Colonic mucosa (tissue), 4 donors: ENCODE results near the gene SHF. TPM values are rescaled to one million over a fixed set of nuclear protein-coding genes. Genes with fewer than 3 reads are reported as not detected.
"Not testable (repeated sequence)": the region's sequence is repeated elsewhere in the genome, so short reads cannot be mapped to it uniquely, and the experiment has no call there.

Experiments
- DNase-seq: peaks from one replicate; pipeline ENCODE4 v3.0.0-alpha.2; 2020
- H3K27ac ChIP-seq: fragments of 200-600 bp; one replicate; pipeline ENCODE4 v1.8.0; 2021
- H3K27me3 ChIP-seq: fragments of 200-600 bp; one replicate; pipeline ENCODE4 v1.8.0; 2021
- H3K36me3 ChIP-seq: fragments of 200-600 bp; one replicate; pipeline ENCODE4 v1.8.0; 2021
- H3K4me1 ChIP-seq: fragments of 200-600 bp; one replicate; pipeline ENCODE4 v1.8.0; 2021; ENCODE audit warnings: mild to moderate bottlenecking
- H3K4me3 ChIP-seq: fragments of 200-600 bp; one replicate; pipeline ENCODE4 v1.8.0; 2021
- H3K9ac ChIP-seq, 2 donors: one replicate each; pipeline ENCODE4 v1.7.0; 2013; ENCODE audit warnings: control low read depth in 2 of 2, low read depth in 2 of 2, low read length in 2 of 2
- H3K9me3 ChIP-seq: fragments of 200-600 bp; one replicate; pipeline ENCODE4 v1.8.0; 2021
- CTCF ChIP-seq: fragments of 200-600 bp; IDR thresholded peaks from one replicate; pipeline ENCODE4 v1.8.0; 2022; ENCODE audit warnings: antibody characterized with exemption, mild to moderate bottlenecking
- intact Hi-C: fragments of 100-400 bp; cut with DNase I; formaldehyde crosslinking; loops from one replicate; pipeline ENCODE4 v1.14.1; 2022
- total RNA-seq, 2 donors: library from RNA; stranded (reverse); fragmentation: NEBNext Ultra II Directional in 1 of 2; extraction: Animal tissue kit (Norgen Biotek cat#: 25700) in 1 of 2; gene quantifications; one replicate each; pipeline ENCODE4 v1.2.1, GENCODE V29; 2021
- donor health status: healthy.
- donor health status: DM: no; HTN: no; CAD: no.
- donor health status: DM: no; HTN: no; CAD: no.

Gene SHF
- total RNA-seq, 2 donors from 2014 or later, result 8.7 to 14.7 TPM

DNA sequence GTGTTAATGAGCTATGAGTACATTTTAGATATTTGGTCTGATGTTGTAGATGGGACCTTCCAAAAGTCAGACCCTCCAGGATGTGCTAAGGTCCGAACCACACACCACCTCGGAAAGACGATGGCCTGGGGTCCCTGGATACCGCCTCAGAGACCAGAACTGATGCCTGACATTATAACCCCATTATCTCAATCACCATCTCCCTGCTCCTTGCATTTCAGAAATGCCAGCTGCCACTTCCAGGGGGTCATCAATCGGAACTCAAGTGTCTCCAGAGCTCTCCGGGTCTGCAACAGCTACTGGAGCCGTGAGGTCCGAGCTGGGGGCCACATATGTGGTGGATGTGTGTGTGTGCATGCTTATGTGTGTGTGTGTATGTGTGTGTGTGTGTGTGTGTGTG, 50.1 kb downstream of the SHF start:
- H3K36me3 ChIP-seq, result no peaks in the 10 kb centered on the region

DNA sequence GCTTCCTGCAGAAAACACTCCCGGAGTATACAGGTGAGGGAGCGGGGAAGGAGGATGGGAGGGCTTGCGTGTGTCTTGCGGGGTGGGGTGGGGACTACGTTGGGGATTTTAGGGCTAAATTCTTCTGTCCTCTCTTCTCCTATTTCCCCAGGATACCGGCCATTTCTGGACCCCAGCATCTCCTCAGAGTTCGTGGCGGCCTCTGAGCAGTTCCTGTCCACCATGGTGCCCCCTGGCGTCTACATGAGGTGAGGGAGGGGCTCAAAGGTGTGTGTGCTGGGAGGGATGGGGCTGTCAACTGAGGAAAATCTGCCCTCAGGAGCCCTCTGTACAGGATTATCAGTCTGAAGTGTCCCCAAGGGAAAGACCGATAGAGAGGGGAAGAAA, 51.4 kb downstream of the SHF start:
- no peak overlapping the region for H3K27ac ChIP-seq
- no peak overlapping the region for H3K4me3 ChIP-seq
- no peak for DNase-seq
- no peak overlapping the region for H3K9ac ChIP-seq
- intact Hi-C loops, result no loop called here
- H3K9me3 ChIP-seq, result no peaks in the 10 kb centered on the region
- peaks cover 7% of the 10 kb centered on the region for H3K4me1 ChIP-seq
- H3K27me3 ChIP-seq, result peaks cover 3% of the 10 kb centered on the region
- no peaks in the 10 kb centered on the region for H3K36me3 ChIP-seq
- no peak for TF ChIP-seq CTCF

More for the DNA sequence above, 50.1 kb downstream of the SHF start:
- Histone ChIP-seq H3K9me3 (no peaks in the 10 kb centered on the region), H3K4me3 (no peak overlapping the region), H3K4me1 (peaks cover 7% of the 10 kb centered on the region), H3K27ac (no peak overlapping the region), H3K27me3 (peaks cover 3% of the 10 kb centered on the region), H3K9ac (no peak overlapping the region)
- no peak for DNase-seq
- TF ChIP-seq CTCF, result no peak
- intact Hi-C loops, result no loop called here

DNA sequence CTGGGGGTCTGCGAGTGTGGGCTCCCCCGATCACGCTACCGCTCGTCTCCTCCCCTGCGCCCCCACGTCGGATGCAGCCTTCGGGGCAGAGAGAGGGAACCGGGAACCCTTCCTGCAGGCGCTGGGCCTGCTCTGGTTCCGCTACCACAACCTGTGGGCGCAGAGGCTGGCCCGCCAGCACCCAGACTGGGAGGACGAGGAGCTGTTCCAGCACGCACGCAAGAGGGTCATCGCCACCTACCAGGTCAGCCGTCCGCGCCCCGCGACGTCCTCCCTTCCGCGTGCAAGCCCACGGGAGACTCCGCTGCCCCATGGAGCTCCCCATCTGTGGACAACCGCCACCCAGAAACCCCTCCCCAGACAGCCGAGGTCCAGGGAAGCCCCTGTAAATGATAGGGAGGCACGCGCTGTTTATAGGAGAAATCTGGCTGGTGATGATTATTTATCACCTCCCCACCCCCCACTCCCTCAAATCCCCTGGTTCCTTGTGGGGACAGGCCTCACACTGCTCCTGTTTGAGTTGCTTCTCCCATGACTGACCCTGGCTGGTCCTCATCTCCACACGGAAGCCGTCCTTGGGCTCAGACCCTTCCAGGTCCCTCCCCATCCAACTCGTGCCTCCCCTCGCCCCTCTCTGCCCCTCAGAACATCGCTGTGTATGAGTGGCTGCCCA, 51.9 kb downstream of the SHF start:
- H3K9ac ChIP-seq, H3K27me3 ChIP-seq, intact Hi-C loops, H3K4me3 ChIP-seq, H3K4me1 ChIP-seq, H3K9me3 ChIP-seq, H3K27ac ChIP-seq, H3K36me3 ChIP-seq, DNase-seq: not testable (repeated sequence)

DNA sequence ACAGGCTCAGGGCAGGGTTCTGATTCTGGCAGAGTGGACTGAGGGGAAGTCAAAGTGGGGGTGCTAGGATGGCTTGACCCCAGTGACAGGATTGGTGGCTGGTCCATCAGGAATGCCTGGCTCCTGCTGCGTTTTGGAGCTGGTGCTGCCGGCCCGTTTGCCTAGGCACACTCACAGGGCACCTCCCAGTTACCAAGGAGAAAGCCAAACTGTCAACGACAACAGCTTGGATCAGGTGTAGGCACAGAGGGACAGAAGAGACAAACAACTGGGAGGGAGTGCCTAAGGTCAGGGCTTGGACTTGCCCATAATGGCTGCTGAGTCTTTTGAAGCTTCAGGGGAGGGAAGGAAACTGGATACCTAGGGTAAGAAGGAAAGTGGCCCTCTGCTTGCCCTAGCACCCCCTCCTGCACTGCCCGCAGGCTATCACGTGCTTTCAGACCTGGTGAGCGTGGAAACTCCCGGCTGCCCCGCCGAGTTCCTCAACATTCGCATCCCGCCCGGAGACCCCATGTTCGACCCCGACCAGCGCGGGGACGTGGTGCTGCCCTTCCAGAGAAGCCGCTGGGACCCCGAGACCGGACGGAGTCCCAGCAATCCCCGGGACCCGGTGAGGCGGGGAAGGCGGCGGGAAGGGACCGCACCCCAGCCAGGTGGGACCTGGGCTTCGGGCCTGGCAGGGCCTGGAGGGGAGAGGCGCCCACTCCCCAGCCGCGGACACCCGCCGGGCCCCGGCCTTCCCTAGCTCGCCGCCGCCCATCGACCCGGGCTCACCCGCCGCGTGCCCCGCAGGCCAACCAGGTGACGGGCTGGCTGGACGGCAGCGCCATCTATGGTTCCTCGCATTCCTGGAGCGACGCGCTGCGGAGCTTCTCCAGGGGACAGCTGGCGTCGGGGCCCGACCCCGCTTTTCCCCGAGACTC, 52.8 kb downstream of the SHF start:
- no peak for TF ChIP-seq CTCF
- no peak overlapping the region for H3K27ac ChIP-seq
- H3K36me3 ChIP-seq, result no peaks in the 10 kb centered on the region
- DNase-seq, result peak; percentile 64
- H3K9ac ChIP-seq, result no peak overlapping the region
- intact Hi-C loops, result no loop called here
- no peaks in the 10 kb centered on the region for H3K9me3 ChIP-seq
- H3K4me3 ChIP-seq, result peak overlapping the region; percentile 12
- H3K4me1 ChIP-seq, result peaks cover 7% of the 10 kb centered on the region
- H3K27me3 ChIP-seq, result peaks cover 8% of the 10 kb centered on the region

- no peak for DNase-seq
- H3K27me3 ChIP-seq, result peaks cover 15% of the 10 kb centered on the region
- H3K27ac ChIP-seq, result no peak overlapping the region
- H3K9ac ChIP-seq, result no peak overlapping the region
- TF ChIP-seq CTCF, result no peak
- H3K4me1 ChIP-seq, result peaks cover 9% of the 10 kb centered on the region
- no peak overlapping the region for H3K4me3 ChIP-seq
- intact Hi-C loops, result no loop called here
- no peaks in the 10 kb centered on the region for H3K36me3 ChIP-seq
- no peaks in the 10 kb centered on the region for H3K9me3 ChIP-seq
These were observed 53.7 kb downstream of the SHF start for GRCh38 chr15:45134046-45134445.

DNA sequence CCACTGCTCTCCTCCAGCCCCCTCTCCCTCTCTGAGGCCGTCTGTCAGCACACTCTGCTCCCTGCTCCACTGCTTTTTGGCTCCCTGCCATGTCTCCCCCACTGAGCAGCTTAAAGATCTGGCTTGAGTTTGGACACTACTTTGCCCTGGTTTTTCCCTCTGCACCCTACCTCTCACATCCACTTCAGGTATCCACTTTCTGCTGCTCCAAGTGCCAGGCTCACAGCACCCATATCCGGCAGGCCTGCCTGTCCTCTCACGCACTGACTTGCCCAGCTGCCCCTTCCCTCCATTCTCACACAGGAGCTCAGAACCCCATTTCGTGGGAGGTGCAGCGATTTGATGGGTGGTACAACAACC, 54.2 kb downstream of the SHF start:
- Histone ChIP-seq H3K4me3 (no peak overlapping the region), H3K27me3 (peaks cover 19% of the 10 kb centered on the region), H3K36me3 (no peaks in the 10 kb centered on the region), H3K9ac (no peak overlapping the region), H3K9me3 (no peaks in the 10 kb centered on the region), H3K27ac (no peak overlapping the region), H3K4me1 (peaks cover 11% of the 10 kb centered on the region)
- TF ChIP-seq CTCF, result no peak
- no peak for DNase-seq
- intact Hi-C loops, result no loop called here
